ENCODE results near the gene CRAT. TPM values are rescaled to one million over a fixed set of nuclear protein-coding genes. Genes with fewer than 3 reads are reported as not detected.

CRAT gene
- total RNA-seq, 1 experiment from 2014 or later, result 16.1 TPM

DNA sequence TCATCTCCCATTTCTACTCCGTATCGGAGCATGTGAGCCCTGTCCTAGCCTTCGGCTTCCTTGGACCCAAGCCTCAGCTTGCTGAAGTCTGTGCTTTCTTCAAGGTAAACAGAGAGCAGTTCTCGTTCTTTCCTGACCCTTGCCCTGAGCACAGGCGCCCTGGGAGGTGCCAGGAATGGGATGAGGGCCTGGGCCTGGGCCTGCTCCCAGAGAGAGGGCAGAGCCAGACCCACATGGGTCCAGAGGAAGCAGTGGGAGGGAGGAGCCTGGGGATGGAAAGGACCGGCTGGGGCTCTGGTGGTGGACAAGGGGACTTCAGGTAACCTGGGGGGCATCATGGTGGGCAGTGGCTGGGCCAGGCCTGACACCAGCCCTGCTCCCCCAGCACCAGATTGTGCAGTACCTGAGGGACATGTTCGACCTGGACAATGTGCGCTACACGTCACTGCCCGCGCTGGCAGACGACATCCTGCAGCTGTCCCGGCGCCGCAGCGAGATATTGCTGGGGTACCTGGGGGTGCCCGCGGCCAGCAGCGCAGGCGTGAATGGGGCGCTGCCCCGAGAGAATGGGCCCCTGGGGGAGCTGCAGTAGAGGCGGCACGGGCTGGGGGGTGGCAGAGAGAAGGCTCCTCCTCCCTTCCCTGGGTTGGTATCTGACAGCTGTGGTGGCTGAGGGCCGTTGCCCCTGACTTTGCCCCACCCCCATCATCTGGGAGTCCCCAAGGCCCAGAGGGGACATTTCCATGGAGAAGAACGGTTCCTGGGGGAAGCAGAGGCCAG, 40.5 kb downstream of the CRAT start:
- no peaks in the 10 kb centered on the region for H3K27me3 ChIP-seq (ENCODE audit: low read length)
- H3K9me2 ChIP-seq (replicated peaks; ENCODE audit: low read length), result no peaks in the 10 kb centered on the region
- H3K9ac ChIP-seq (ENCODE audit: low read length), result no peak overlapping the region
- H4K20me1 ChIP-seq (ENCODE audit: low read length), result no peaks in the 10 kb centered on the region
- CTCF ChIA-PET, result no interaction called here
- H3K4me2 ChIP-seq (ENCODE audit: low read length), result no peak overlapping the region
- intact Hi-C loops (cut with micrococcal nuclease), result no loop called here
- no peak overlapping the region for H3K27ac ChIP-seq (ENCODE audit: low read length)
- H3K36me3 ChIP-seq (ENCODE audit: low read depth, low read length), result no peaks in the 10 kb centered on the region
- no peak overlapping the region for H3K4me3 ChIP-seq (ENCODE audit: low read length)
- H3K79me2 ChIP-seq (ENCODE audit: low read length), result no peaks in the 10 kb centered on the region
- DNase-seq (no peak), ATAC-seq (no peak)
- no peak overlapping the region for H2AFZ ChIP-seq (ENCODE audit: low read length)
- BruUV-seq (replicated peaks), result no TSS peak
- H3K4me1 ChIP-seq (ENCODE audit: insufficient read depth, low read length), result no peaks in the 10 kb centered on the region
- no peaks in the 10 kb centered on the region for H3K9me3 ChIP-seq (ENCODE audit: low read length)
- TF ChIP-seq EZH2 (IDR thresholded peaks at IDR 0.05; ENCODE audit: low read length, unreplicated experiment) (no peak), EZH2phosphoT487 (IDR thresholded peaks at IDR 0.05; ENCODE audit: borderline replicate concordance, low read length) (no peak)
- TF ChIP-seq, protein P1, sequence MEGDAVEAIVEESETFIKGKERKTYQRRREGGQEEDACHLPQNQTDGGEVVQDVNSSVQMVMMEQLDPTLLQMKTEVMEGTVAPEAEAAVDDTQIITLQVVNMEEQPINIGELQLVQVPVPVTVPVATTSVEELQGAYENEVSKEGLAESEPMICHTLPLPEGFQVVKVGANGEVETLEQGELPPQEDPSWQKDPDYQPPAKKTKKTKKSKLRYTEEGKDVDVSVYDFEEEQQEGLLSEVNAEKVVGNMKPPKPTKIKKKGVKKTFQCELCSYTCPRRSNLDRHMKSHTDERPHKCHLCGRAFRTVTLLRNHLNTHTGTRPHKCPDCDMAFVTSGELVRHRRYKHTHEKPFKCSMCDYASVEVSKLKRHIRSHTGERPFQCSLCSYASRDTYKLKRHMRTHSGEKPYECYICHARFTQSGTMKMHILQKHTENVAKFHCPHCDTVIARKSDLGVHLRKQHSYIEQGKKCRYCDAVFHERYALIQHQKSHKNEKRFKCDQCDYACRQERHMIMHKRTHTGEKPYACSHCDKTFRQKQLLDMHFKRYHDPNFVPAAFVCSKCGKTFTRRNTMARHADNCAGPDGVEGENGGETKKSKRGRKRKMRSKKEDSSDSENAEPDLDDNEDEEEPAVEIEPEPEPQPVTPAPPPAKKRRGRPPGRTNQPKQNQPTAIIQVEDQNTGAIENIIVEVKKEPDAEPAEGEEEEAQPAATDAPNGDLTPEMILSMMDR (conservative IDR thresholded peaks at IDR 0.05; ENCODE audit: low read depth, low read length), result no peak
- POLR2A ChIA-PET (ENCODE audit: unreplicated experiment), result no interaction called here
- no peaks in the 10 kb centered on the region for H3F3A ChIP-seq (ENCODE audit: low read length, unreplicated experiment)

DNA sequence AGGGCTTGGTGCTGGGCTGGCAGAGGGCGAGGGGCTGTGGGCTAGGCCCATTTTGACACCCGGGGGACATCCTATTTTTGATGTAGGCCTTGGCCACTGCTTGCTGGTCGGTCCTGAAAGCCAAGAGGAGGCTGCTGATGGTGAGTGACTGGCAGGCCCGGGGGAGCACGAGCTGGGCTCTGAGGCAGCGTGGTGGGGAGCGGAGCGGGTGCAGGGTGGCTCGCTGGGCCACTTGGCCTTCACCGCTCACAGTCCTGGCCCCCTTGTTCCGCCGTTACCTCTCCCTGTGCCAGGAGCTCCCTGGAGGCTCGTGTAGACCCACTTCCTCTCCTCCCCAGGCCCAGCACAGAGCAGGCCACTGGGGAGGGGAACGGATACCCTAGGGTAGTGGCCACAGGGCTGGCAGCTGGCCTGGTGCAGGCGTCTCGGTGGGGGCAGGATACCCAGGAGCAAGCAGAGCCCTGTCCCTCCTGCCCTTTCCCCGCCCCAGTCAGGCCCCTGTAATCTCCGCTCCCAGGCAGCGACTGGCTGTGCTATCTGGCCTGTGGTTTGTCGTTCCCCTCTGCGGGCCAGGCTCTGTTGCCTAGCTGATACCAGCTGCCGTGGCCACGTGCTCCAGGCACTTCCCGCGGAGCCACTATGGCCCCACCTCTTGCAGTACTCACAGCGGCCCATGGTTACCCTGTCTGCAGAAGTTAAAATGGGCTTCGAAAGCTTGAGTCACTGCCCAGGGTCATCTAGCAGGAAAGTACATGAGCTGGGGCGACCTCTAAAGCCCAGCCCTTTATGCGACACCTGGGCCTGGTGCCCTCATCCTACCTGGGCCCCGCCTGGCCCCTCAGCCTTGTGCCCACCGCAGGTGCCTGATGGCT, 41.4 kb downstream of the CRAT start:
- no peak overlapping the region for H3K4me2 ChIP-seq (ENCODE audit: low read length)
- H3K4me1 ChIP-seq (ENCODE audit: insufficient read depth, low read length), result no peaks in the 10 kb centered on the region
- H3K4me3 ChIP-seq (ENCODE audit: low read length), result no peak overlapping the region
- POLR2A ChIA-PET (ENCODE audit: unreplicated experiment), result interaction anchor here (0.6 kb wide), 1 partner anchor 102 kb away, joined by 6 read pairs; no protein-coding TSS in a partner anchor
- H3K27ac ChIP-seq (ENCODE audit: low read length), result no peak overlapping the region
- H3K36me3 ChIP-seq (ENCODE audit: low read depth, low read length), result no peaks in the 10 kb centered on the region
- no peaks in the 10 kb centered on the region for H3K79me2 ChIP-seq (ENCODE audit: low read length)
- no peaks in the 10 kb centered on the region for H3K9me2 ChIP-seq (replicated peaks; ENCODE audit: low read length)
- BruUV-seq (replicated peaks), result no TSS peak
- no peaks in the 10 kb centered on the region for H3K9me3 ChIP-seq (ENCODE audit: low read length)
- no peak overlapping the region for H3K9ac ChIP-seq (ENCODE audit: low read length)
- ATAC-seq (no peak), DNase-seq (no peak)
- H2AFZ ChIP-seq (ENCODE audit: low read length), result no peak overlapping the region
- no peaks in the 10 kb centered on the region for H3F3A ChIP-seq (ENCODE audit: low read length, unreplicated experiment)
- CTCF ChIA-PET, result no interaction called here
- H4K20me1 ChIP-seq (ENCODE audit: low read length), result no peaks in the 10 kb centered on the region
- intact Hi-C loops (cut with micrococcal nuclease), result no loop called here
- H3K27me3 ChIP-seq (ENCODE audit: low read length), result no peaks in the 10 kb centered on the region
- TF ChIP-seq EZH2phosphoT487 (IDR thresholded peaks at IDR 0.05; ENCODE audit: borderline replicate concordance, low read length) (no peak), EZH2 (IDR thresholded peaks at IDR 0.05; ENCODE audit: low read length, unreplicated experiment) (no peak)
- TF ChIP-seq, protein P1 (conservative IDR thresholded peaks at IDR 0.05; ENCODE audit: low read depth, low read length), result no peak
